ENCODE data around the gene RTN4.
"Not testable (repeated sequence)": the region's sequence is repeated elsewhere in the genome, so short reads cannot be mapped to it uniquely, and the experiment has no call there.

The RTN4 gene

GRCh38 chr2:55087936-55088335 is 37.7 kb upstream of the RTN4 start:
- Histone ChIP-seq H3K9ac (ENCODE audit: low read depth, low read length) (no peak overlapping the region), H3K4me3 (ENCODE audit: low read length) (no peak overlapping the region), H3K27ac (ENCODE audit: low read length) (no peak overlapping the region), H3K4me1 (ENCODE audit: insufficient read depth, low read length) (no peaks in the 10 kb centered on the region), H3K27me3 (ENCODE audit: insufficient read depth, low read length) (no peaks in the 10 kb centered on the region), H3K36me3 (ENCODE audit: insufficient read depth, low read depth, low read length) (no peaks in the 10 kb centered on the region), H3K9me3 (ENCODE audit: insufficient read depth, low read depth, low read length) (no peaks in the 10 kb centered on the region)

- no peaks in the 10 kb centered on the region for H3K27me3 ChIP-seq (ENCODE audit: insufficient read depth, low read length)
- no peaks in the 10 kb centered on the region for H3K4me1 ChIP-seq (ENCODE audit: insufficient read depth, low read length)
- no peak overlapping the region for H3K9ac ChIP-seq (ENCODE audit: low read depth, low read length)
- no peaks in the 10 kb centered on the region for H3K36me3 ChIP-seq (ENCODE audit: insufficient read depth, low read depth, low read length)
- H3K9me3 ChIP-seq (ENCODE audit: insufficient read depth, low read depth, low read length): no peaks in the 10 kb centered on the region
- no peak overlapping the region for H3K4me3 ChIP-seq (ENCODE audit: low read length)
- no peak overlapping the region for H3K27ac ChIP-seq (ENCODE audit: low read length)
Measured at GRCh38 chr2:55087501-55087900, 37.2 kb upstream of the RTN4 start.

- H3K36me3 ChIP-seq (ENCODE audit: insufficient read depth, low read depth, low read length): no peaks in the 10 kb centered on the region
- H3K27me3 ChIP-seq (ENCODE audit: insufficient read depth, low read length): no peaks in the 10 kb centered on the region
- H3K27ac ChIP-seq (ENCODE audit: low read length): no peak overlapping the region
- H3K4me1 ChIP-seq (ENCODE audit: insufficient read depth, low read length): no peaks in the 10 kb centered on the region
- no peak overlapping the region for H3K9ac ChIP-seq (ENCODE audit: low read depth, low read length)
- H3K9me3 ChIP-seq (ENCODE audit: insufficient read depth, low read depth, low read length): no peaks in the 10 kb centered on the region
- H3K4me3 ChIP-seq (ENCODE audit: low read length): no peak overlapping the region
Measured at GRCh38 chr2:55085113-55086040, 35.1 kb upstream of the RTN4 start.

- Histone ChIP-seq H3K4me3 (ENCODE audit: low read length) (no peak overlapping the region), H3K27ac (ENCODE audit: low read length) (no peak overlapping the region), H3K9me3 (ENCODE audit: insufficient read depth, low read depth, low read length) (no peaks in the 10 kb centered on the region), H3K9ac (ENCODE audit: low read depth, low read length) (no peak overlapping the region), H3K4me1 (ENCODE audit: insufficient read depth, low read length) (no peaks in the 10 kb centered on the region), H3K27me3 (ENCODE audit: insufficient read depth, low read length) (no peaks in the 10 kb centered on the region), H3K36me3 (ENCODE audit: insufficient read depth, low read depth, low read length) (no peaks in the 10 kb centered on the region)
Measured at GRCh38 chr2:55084641-55085040, 34.4 kb upstream of the RTN4 start.

- Histone ChIP-seq H3K27ac (ENCODE audit: low read length) (no peak overlapping the region), H3K9me3 (ENCODE audit: insufficient read depth, low read depth, low read length) (no peaks in the 10 kb centered on the region), H3K36me3 (ENCODE audit: insufficient read depth, low read depth, low read length) (no peaks in the 10 kb centered on the region), H3K4me3 (ENCODE audit: low read length) (no peak overlapping the region), H3K9ac (ENCODE audit: low read depth, low read length) (no peak overlapping the region), H3K27me3 (ENCODE audit: insufficient read depth, low read length) (no peaks in the 10 kb centered on the region), H3K4me1 (ENCODE audit: insufficient read depth, low read length) (no peaks in the 10 kb centered on the region)
Measured at GRCh38 chr2:55080204-55080738, 30.0 kb upstream of the RTN4 start.

- Histone ChIP-seq H3K36me3 (ENCODE audit: insufficient read depth, low read depth, low read length) (no peaks in the 10 kb centered on the region), H3K9me3 (ENCODE audit: insufficient read depth, low read depth, low read length) (no peaks in the 10 kb centered on the region), H3K27ac (ENCODE audit: low read length) (no peak overlapping the region), H3K4me3 (ENCODE audit: low read length) (no peak overlapping the region), H3K27me3 (ENCODE audit: insufficient read depth, low read length) (no peaks in the 10 kb centered on the region), H3K9ac (ENCODE audit: low read depth, low read length) (no peak overlapping the region), H3K4me1 (ENCODE audit: insufficient read depth, low read length) (no peaks in the 10 kb centered on the region)
Measured at GRCh38 chr2:55078956-55079355, 28.7 kb upstream of the RTN4 start.

- Histone ChIP-seq H3K27ac (ENCODE audit: low read length) (no peak overlapping the region), H3K4me3 (ENCODE audit: low read length) (no peak overlapping the region)
Measured at GRCh38 chr2:55076721-55077120, 26.5 kb upstream of the RTN4 start.

GRCh38 chr2:55076019-55076418 is 25.8 kb upstream of the RTN4 start:
- not testable (repeated sequence) for H3K27ac ChIP-seq (ENCODE audit: low read length); H3K9ac ChIP-seq (ENCODE audit: low read depth, low read length); H3K4me1 ChIP-seq (ENCODE audit: insufficient read depth, low read length); H3K4me3 ChIP-seq (ENCODE audit: low read length); H3K27me3 ChIP-seq (ENCODE audit: insufficient read depth, low read length); H3K36me3 ChIP-seq (ENCODE audit: insufficient read depth, low read depth, low read length); H3K9me3 ChIP-seq (ENCODE audit: insufficient read depth, low read depth, low read length)

More at GRCh38 chr2:55076721-55077120, 26.5 kb upstream of the RTN4 start:
- Histone ChIP-seq H3K9ac (ENCODE audit: low read depth, low read length) (no peak overlapping the region), H3K36me3 (ENCODE audit: insufficient read depth, low read depth, low read length) (no peaks in the 10 kb centered on the region), H3K9me3 (ENCODE audit: insufficient read depth, low read depth, low read length) (no peaks in the 10 kb centered on the region), H3K4me1 (ENCODE audit: insufficient read depth, low read length) (no peaks in the 10 kb centered on the region), H3K27me3 (ENCODE audit: insufficient read depth, low read length) (no peaks in the 10 kb centered on the region)

- Histone ChIP-seq H3K4me1 (ENCODE audit: insufficient read depth, low read length) (no peaks in the 10 kb centered on the region), H3K9me3 (ENCODE audit: insufficient read depth, low read depth, low read length) (no peaks in the 10 kb centered on the region), H3K9ac (ENCODE audit: low read depth, low read length) (no peak overlapping the region), H3K27me3 (ENCODE audit: insufficient read depth, low read length) (no peaks in the 10 kb centered on the region), H3K4me3 (ENCODE audit: low read length) (no peak overlapping the region), H3K27ac (ENCODE audit: low read length) (no peak overlapping the region), H3K36me3 (ENCODE audit: insufficient read depth, low read depth, low read length) (no peaks in the 10 kb centered on the region)
Measured at GRCh38 chr2:55073000-55073983, 23.0 kb upstream of the RTN4 start.

- Histone ChIP-seq H3K4me1 (ENCODE audit: insufficient read depth, low read length) (no peaks in the 10 kb centered on the region), H3K27ac (ENCODE audit: low read length) (no peak overlapping the region), H3K4me3 (ENCODE audit: low read length) (no peak overlapping the region), H3K36me3 (ENCODE audit: insufficient read depth, low read depth, low read length) (no peaks in the 10 kb centered on the region), H3K9me3 (ENCODE audit: insufficient read depth, low read depth, low read length) (no peaks in the 10 kb centered on the region), H3K27me3 (ENCODE audit: insufficient read depth, low read length) (no peaks in the 10 kb centered on the region), H3K9ac (ENCODE audit: low read depth, low read length) (no peak overlapping the region)
Measured at GRCh38 chr2:55063713-55064323, 13.6 kb upstream of the RTN4 start.

- no peak overlapping the region for H3K9ac ChIP-seq (ENCODE audit: low read depth, low read length)
- H3K4me1 ChIP-seq (ENCODE audit: insufficient read depth, low read length): no peaks in the 10 kb centered on the region
- H3K27me3 ChIP-seq (ENCODE audit: insufficient read depth, low read length): no peaks in the 10 kb centered on the region
- no peaks in the 10 kb centered on the region for H3K36me3 ChIP-seq (ENCODE audit: insufficient read depth, low read depth, low read length)
- no peak overlapping the region for H3K27ac ChIP-seq (ENCODE audit: low read length)
- no peaks in the 10 kb centered on the region for H3K9me3 ChIP-seq (ENCODE audit: insufficient read depth, low read depth, low read length)
- H3K4me3 ChIP-seq (ENCODE audit: low read length): no peak overlapping the region
Measured at GRCh38 chr2:55063226-55063625, 13.0 kb upstream of the RTN4 start.
